Neural progenitor cell (in vitro differentiated cells): ENCODE measurements around the gene TTC19.

Source experiments
- EZH2phosphoT487 ChIP-seq: fragments of 200-600 bp; sonication (generic); IDR thresholded peaks from 2 replicates; pipeline ENCODE4 v1.6.1; 2017; ENCODE audit warnings: antibody characterized with exemption
- TF ChIP-seq, protein P1 (sequence below): fragments of 200-600 bp; sonication (generic); IDR thresholded peaks from 2 replicates; pipeline ENCODE4 v1.5.1; 2017; ENCODE audit warnings: antibody characterized with exemption, mild to moderate bottlenecking

DNA sequence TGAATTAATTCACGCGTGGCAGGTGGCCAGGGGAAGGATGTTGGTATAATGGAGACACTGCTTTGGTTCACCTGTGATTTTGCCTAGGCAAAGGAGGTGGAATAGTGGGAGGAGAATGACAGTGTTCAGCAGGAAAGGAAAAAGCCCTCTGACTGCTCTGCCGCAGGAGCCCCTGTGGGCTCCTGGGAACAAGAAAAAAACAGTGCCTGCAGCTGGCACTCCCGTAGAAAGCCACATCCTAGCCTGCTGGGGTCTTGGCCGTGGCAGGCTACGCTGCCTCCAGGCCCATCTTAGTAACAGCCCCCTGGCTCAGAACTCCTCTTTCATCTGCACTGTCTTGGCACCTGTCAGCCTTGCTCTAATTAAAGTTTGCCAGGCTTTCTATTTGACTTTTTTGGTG, 34.1 kb upstream of the TTC19 start:
- TF ChIP-seq, protein P1, sequence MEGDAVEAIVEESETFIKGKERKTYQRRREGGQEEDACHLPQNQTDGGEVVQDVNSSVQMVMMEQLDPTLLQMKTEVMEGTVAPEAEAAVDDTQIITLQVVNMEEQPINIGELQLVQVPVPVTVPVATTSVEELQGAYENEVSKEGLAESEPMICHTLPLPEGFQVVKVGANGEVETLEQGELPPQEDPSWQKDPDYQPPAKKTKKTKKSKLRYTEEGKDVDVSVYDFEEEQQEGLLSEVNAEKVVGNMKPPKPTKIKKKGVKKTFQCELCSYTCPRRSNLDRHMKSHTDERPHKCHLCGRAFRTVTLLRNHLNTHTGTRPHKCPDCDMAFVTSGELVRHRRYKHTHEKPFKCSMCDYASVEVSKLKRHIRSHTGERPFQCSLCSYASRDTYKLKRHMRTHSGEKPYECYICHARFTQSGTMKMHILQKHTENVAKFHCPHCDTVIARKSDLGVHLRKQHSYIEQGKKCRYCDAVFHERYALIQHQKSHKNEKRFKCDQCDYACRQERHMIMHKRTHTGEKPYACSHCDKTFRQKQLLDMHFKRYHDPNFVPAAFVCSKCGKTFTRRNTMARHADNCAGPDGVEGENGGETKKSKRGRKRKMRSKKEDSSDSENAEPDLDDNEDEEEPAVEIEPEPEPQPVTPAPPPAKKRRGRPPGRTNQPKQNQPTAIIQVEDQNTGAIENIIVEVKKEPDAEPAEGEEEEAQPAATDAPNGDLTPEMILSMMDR, result no peak
- TF ChIP-seq EZH2phosphoT487, result no peak
